ENCODE results near the gene DUSP11.

DUSP11 gene

GRCh38 chr2:73717251-73717606, 62.7 kb downstream of the DUSP11 start:
- no peak overlapping the region for H3K27ac ChIP-seq
- TF ChIP-seq ZFX (IDR thresholded peaks at IDR 0.05; ENCODE audit: borderline replicate concordance) (no peak), CTCF (IDR thresholded peaks at IDR 0.05) (no peak)

- TF ChIP-seq ZFX (IDR thresholded peaks at IDR 0.05; ENCODE audit: borderline replicate concordance) = no peak
- no peak for TF ChIP-seq CTCF (IDR thresholded peaks at IDR 0.05)
- no peak overlapping the region for H3K27ac ChIP-seq
Measured at GRCh38 chr2:73716543-73717250, 63.2 kb downstream of the DUSP11 start.

- TF ChIP-seq ZFX (IDR thresholded peaks at IDR 0.05; ENCODE audit: borderline replicate concordance) (no peak), CTCF (IDR thresholded peaks at IDR 0.05) (no peak)
- H3K27ac ChIP-seq = no peak overlapping the region
Measured at GRCh38 chr2:73714091-73714490, 65.8 kb downstream of the DUSP11 start.
